ENCODE data around the gene SPTBN4.

DNA sequence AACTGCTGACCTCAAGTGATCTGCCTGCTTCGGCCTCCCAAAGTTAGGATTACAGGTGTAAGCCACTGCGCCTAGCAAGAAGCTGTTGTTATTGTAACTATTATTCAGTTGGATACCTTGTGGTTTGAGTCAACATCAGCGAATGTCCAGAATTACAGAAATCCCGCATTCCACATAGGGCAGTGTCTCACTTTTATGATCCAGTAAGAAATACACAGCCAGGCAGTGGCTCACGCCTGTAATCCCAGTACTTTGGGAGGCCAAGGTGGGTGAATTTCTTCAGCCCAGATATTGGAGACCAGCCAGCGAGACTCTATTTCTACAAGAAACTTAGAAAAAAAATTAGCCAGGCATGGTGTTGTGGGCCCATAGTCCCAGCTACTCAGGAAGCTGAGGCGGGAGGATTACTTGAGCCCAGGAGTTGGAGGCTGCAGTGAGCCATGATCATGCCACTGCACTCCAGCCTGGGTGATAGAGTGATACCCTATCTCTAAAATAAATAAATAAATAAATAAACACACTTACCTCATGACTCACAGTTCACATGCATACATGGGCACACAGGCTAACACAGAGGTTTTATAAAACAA is 43.8 kb downstream of the SPTBN4 start:
- TF ChIP-seq, protein P1, sequence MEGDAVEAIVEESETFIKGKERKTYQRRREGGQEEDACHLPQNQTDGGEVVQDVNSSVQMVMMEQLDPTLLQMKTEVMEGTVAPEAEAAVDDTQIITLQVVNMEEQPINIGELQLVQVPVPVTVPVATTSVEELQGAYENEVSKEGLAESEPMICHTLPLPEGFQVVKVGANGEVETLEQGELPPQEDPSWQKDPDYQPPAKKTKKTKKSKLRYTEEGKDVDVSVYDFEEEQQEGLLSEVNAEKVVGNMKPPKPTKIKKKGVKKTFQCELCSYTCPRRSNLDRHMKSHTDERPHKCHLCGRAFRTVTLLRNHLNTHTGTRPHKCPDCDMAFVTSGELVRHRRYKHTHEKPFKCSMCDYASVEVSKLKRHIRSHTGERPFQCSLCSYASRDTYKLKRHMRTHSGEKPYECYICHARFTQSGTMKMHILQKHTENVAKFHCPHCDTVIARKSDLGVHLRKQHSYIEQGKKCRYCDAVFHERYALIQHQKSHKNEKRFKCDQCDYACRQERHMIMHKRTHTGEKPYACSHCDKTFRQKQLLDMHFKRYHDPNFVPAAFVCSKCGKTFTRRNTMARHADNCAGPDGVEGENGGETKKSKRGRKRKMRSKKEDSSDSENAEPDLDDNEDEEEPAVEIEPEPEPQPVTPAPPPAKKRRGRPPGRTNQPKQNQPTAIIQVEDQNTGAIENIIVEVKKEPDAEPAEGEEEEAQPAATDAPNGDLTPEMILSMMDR (conservative IDR thresholded peaks at IDR 0.05; ENCODE audit: low read length), result no peak
- no peak for TF ChIP-seq EZH2phosphoT487 (IDR thresholded peaks at IDR 0.05; ENCODE audit: borderline replicate concordance)

All from Loucy (cell line).